GM19395 (cell line): Measurements from ENCODE around the gene GNAT3.

Experiments
- ATAC-seq: cut with Tn5 transposase; IDR thresholded peaks from one replicate; pipeline ENCODE4 v1.9.1; 2021; ENCODE audit warnings: mild to moderate bottlenecking, moderate library complexity; ENCODE audit not compliant: unreplicated experiment

The GNAT3 gene

GRCh38 chr7:80505900-80506500 is 5.9 kb downstream of the GNAT3 start:
- ATAC-seq, result no peak

DNA sequence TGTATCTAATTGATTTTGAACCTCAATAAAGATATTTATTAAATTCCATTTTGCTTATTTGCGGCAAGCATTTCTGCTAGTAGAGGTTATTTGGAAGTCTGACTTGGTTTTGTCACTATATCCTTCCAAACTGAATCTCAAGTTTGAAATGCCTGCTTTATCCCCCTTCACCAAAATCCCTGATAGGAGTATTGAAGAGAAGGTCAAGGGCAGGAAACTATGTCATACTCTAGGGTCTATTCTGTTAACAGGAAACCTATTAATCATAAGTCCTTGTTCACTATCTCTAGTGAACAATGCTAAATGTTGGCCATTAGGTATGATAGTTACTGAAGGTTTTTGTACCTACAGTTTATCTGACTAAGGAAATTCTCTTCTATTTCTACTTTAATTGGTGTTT is 11.5 kb downstream of the GNAT3 start:
- ATAC-seq, result no peak

- ATAC-seq, result no peak
These were observed 12.4 kb downstream of the GNAT3 start for GRCh38 chr7:80499350-80499953.

GRCh38 chr7:80498481-80499349 is 13.1 kb downstream of the GNAT3 start:
- ATAC-seq, result no peak

DNA sequence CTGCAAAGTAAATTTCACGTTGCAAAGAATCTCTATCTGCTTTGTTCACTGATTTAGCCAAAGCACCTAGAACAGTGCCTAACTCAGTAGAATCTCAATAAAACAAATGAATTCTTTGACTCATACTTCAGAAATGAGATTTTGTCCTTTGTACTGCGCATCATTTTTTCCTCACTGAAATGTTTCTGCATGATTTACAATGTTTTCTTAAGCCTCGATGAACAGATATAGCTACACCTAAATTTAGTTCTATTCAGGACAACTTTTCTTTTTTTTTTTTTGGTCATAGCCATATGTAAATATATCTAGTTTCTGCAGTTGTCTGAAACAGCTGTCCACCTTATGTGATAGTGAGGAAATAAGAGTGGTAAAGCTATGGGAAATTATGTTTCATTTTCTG is 15.3 kb downstream of the GNAT3 start:
- no peak for ATAC-seq

DNA sequence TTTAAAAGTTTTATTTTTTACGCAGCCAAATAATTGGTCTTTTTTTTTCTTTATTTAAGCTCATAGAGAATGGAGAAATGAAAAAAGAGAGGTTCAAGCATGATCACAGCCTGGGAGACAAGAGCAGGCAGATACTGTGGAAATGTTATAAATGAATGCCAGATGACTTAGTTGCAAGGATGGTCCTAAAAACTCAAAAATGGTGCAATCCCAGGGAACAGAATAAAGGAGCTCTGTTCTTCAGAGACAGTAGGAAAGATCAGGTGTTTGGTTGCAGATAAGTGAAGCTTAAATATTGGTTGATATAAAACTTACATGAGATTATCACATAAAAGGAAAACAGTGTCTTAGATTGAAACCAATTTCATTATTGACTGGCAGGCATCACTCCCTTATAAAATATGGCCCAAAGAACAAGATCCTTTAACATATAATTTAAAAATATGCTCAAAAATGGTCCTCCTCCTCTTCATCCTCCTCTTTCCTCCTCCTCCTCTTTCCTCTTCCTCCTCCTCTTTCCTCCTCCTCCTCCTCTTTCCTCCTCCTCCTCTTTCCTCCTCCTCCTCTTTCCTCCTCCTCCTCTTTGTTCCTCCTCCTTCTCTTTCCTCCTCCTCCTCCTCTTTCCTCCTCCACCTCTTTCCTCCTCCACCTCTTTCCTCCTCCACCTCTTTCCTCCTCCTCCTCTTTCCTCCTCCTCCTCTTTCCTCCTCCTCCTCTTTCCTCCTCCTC is 18.6 kb downstream of the GNAT3 start:
- no peak for ATAC-seq

GRCh38 chr7:80491462-80491861 is 20.4 kb downstream of the GNAT3 start:
- no peak for ATAC-seq

DNA sequence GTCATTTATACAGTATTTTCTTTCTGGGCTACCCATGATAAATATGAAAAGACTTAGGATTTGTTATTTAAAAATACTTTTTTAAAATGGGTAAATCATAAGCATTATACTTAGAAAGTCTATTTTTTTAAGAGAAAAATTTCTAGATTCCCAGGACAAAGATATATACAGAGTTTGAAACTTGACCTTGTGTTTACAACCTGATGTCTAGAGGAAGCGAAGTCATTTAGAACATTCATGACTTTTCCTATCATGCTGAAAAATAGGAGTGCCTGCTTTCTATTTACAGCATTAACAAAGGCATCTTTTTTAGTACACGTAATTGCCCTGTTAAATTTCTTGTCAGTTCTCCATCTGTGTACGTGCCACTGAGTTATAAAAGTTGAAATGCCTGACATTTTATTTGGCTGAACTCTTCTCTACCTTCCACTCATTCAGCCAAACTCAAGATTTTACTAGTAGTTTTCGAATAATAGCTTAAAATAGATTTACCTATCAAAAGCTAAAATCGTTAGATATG is 23.0 kb downstream of the GNAT3 start:
- no peak for ATAC-seq

- no peak for ATAC-seq
These were observed 23.5 kb downstream of the GNAT3 start for GRCh38 chr7:80488406-80488805.

- no peak for ATAC-seq
These were observed 26.1 kb downstream of the GNAT3 start for GRCh38 chr7:80485721-80486120.

DNA sequence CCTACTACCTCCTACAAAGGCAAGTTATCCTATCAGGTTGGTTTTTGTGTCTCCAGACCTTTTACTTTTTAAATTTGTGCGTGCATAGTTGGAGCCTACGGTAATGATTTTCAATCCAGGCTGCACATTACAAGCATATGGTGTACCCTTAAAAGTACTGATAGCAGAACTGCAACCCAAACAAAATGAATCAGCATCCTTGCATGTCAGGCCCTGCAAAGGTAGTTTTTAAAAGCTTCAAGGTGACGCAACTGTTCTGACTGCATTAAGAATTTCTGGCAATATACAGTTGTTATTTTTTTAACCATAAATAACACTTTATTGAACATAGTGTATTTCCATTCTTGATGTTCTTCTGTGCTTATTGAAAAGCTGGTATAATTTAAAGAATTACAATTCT is 28.9 kb downstream of the GNAT3 start:
- ATAC-seq, result no peak

DNA sequence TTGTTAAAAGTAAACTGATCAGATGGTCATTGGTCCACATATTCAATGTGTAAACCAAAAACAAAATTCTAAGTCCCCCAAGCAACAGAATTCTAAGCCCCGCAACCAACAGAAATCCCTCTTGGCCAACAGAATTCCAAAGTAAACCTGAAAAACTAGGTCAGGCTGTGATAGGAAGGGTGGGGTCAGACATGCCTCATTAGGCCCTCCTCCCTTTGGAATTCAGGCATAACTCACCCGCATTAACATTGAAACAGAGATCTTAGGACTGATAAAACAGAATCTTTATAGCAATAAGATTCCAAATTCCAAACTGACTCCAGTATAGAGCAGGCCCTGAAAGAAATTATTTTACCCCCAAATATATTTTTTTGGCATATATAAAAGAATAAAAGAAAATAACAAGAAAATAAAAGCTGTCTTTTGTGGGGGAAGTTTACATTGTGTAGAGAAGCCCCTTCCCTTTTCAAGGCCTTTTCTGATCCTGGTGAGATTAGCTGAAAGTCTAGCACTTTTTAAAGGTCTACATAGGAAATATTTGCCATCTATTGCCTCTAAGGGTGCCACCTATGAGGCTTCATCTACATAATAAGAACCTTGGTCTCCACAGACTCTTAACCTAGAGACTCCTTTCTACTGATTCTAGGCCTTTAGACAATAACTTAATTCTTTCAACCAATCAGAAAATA is 30.5 kb downstream of the GNAT3 start:
- ATAC-seq, result no peak

DNA sequence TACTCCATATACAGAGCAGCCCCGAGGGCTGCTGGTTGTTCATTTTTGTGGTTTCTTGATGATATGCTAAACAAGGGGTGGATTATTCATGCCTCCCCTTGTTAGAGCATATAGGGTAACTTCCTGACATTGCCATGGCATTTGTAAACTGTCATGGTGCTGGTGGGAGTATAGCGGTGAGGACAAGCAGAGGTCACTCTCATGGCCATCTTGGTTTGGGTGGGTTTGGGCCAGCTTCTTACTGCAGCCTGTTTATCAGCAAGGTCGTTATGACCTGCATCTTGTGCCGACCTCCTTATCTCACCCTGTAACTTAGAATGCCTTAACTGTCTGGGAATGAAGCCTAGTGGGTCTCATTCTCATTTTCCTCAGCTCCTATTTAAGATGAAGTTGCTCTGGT is 31.3 kb downstream of the GNAT3 start:
- ATAC-seq, result no peak

DNA sequence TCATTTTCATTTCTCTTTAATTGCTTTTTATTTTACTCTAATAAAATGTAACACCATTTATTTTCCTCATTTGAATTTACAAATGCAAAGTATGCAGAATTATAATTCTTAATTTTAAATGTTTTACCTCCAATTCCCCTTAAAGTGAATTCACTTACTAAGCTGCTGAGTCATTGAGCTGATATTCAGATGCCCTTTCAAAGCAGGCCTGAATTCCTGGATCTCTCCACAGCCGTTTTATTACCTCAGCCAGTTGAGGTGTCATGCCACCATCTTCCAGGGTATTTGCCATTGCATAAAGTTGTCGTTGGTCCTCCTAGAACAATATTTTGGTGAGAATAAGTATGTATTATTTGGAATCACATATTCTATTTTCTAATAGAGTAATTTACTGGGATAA is 33.2 kb downstream of the GNAT3 start:
- no peak for ATAC-seq

DNA sequence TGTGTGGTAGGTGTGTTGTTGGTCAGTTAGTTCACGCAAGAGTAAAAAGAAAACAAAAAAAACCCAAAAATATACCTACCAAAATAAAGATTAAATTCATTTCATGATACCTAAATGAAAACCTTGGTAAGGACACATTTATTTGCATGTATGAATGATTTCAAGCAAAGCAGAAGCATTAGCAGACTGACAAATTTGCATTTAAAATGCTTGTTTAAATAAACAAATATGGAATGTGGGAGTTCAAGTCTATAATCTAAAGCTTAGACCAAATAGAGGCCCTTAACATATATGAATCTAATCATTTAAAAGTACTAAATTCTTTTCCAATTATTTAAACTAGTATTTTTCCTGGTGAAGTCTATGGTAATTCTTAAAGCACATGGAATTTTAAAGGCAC is 35.8 kb downstream of the GNAT3 start:
- no peak for ATAC-seq

DNA sequence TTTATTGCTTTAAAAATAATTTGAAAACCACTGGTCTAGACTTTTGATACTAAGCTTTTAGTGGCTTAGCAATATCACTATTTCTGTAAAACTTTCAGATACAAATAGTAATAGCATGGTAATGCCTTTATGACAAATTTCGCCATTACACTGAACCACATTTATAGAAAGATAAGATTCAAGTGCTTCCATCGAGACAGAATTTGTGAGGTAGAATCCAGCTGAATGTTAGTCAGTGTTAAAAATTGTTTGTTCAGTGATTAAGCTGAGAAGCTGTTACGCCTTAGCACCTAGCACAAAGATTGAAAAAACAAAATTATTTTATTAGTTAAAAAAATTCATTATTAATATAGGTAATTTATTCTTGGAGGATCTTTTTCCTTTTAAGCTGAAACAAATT is 36.5 kb downstream of the GNAT3 start:
- ATAC-seq, result no peak

- ATAC-seq, result no peak
These were observed 38.1 kb downstream of the GNAT3 start for GRCh38 chr7:80473751-80474150.

- no peak for ATAC-seq
These were observed 39.2 kb downstream of the GNAT3 start for GRCh38 chr7:80472491-80473200.

GRCh38 chr7:80468931-80469714 is 42.7 kb downstream of the GNAT3 start:
- no peak for ATAC-seq
